Caco-2 (cell line): ENCODE results near the gene UBAP1. TPM values are rescaled to one million over a fixed set of nuclear protein-coding genes. Genes with fewer than 3 reads are reported as not detected.

Experiments used
- BruUV-seq: library from RNA; stranded (reverse); fragments of 400-500 nt; replicated peaks from 2 replicates; lab custom pipeline; 2021; lab: Mats Ljungman, UMichigan
- CTCF ChIA-PET: fragments of 300-600 bp; sonication (Branson Sonifier 250); formaldehyde crosslinking; loops from one replicate; lab custom pipeline; 2022; ENCODE audit warnings: antibody characterized with exemption; lab: Charles Lee
- POLR2A ChIA-PET: fragments of 300-600 bp; sonication (Branson Sonifier 250); formaldehyde crosslinking; loops from one replicate; lab custom pipeline; 2022; ENCODE audit warnings: antibody characterized with exemption; lab: Charles Lee
- DNase-seq, 2 experiments: peaks; one replicate each; pipeline versions ENCODE4 v3.0.0 to v3.0.0-alpha.2; 2020 to 2022
- H3K27me3 ChIP-seq: replicated peaks from 2 replicates; pipeline ENCODE4 v1.6.0; 2011; ENCODE audit warnings: low read length; ENCODE audit not compliant: control insufficient read depth, insufficient read depth
- H3K36me3 ChIP-seq: 2 replicates; pipeline ENCODE4 v1.5.1; 2011; ENCODE audit warnings: low read length; ENCODE audit not compliant: control insufficient read depth, insufficient read depth
- H3K4me1 ChIP-seq: fragments of 250-450 bp; sonication (Bioruptor Pico); 2 replicates; pipeline ENCODE4 v1.5.1; 2020; ENCODE audit warnings: mild to moderate bottlenecking
- H3K4me3 ChIP-seq: 2 replicates; pipeline ENCODE4 v1.5.1; 2011; ENCODE audit warnings: low read depth, mild to moderate bottlenecking, control low read depth, low read length
- H3K9me3 ChIP-seq: fragments of 250-450 bp; sonication (Bioruptor Pico); 2 replicates; pipeline ENCODE4 v1.5.1; 2020; ENCODE audit warnings: mild to moderate bottlenecking, moderate library complexity
- H3K27ac Mint-ChIP-seq: one replicate; pipeline ENCODE4 v1.8.0; 2022; ENCODE audit warnings: mixed read lengths; ENCODE audit not compliant: unreplicated experiment
- H3K27me3 Mint-ChIP-seq: one replicate; pipeline ENCODE4 v1.8.0; 2022; ENCODE audit warnings: mixed read lengths; ENCODE audit not compliant: insufficient read depth, unreplicated experiment
- H3K36me3 Mint-ChIP-seq: one replicate; pipeline ENCODE4 v1.8.0; 2022; ENCODE audit warnings: mild to moderate bottlenecking, mixed read lengths; ENCODE audit not compliant: insufficient read depth, unreplicated experiment
- H3K4me1 Mint-ChIP-seq: one replicate; pipeline ENCODE4 v1.8.0; 2022; ENCODE audit warnings: low read depth, mixed read lengths; ENCODE audit not compliant: unreplicated experiment
- H3K4me3 Mint-ChIP-seq: one replicate; pipeline ENCODE4 v1.8.0; 2022; ENCODE audit warnings: mild to moderate bottlenecking, moderate library complexity, mixed read lengths; ENCODE audit not compliant: unreplicated experiment
- H3K9me3 Mint-ChIP-seq: one replicate; pipeline ENCODE4 v1.8.0; 2022; ENCODE audit warnings: mixed read lengths; ENCODE audit not compliant: unreplicated experiment
- intact Hi-C: fragments of 100-400 bp; cut with micrococcal nuclease; formaldehyde crosslinking; loops from one replicate; pipeline ENCODE4 v1.10.0; 2022; ENCODE audit not compliant: unreplicated experiment
- total RNA-seq: library from RNA; stranded (reverse); gene quantifications from 2 replicates; pipeline ENCODE4 v1.2.3, GENCODE V29; 2022
- TF ChIP-seq, protein P1 (sequence below), 2 experiments: fragments of 200-600 bp in 1 of 2; IDR thresholded peaks; 1 replicate in 1 of 2; 2 replicates in 1 of 2; pipeline versions ENCODE4 v1.5.1 to v1.8.0; 2011 to 2022; ENCODE audit warnings: antibody characterized with exemption in 1 of 2, control low read depth in 1 of 2, inconsistent platforms in 1 of 2, low read depth in 1 of 2, low read length in 1 of 2, mild to moderate bottlenecking in 1 of 2, moderate library complexity in 1 of 2; ENCODE audit not compliant: insufficient read depth in 1 of 2, severe bottlenecking in 1 of 2, unreplicated experiment in 1 of 2

Gene UBAP1
- total RNA-seq, 1 experiment from 2014 or later, result 33.2 TPM

DNA sequence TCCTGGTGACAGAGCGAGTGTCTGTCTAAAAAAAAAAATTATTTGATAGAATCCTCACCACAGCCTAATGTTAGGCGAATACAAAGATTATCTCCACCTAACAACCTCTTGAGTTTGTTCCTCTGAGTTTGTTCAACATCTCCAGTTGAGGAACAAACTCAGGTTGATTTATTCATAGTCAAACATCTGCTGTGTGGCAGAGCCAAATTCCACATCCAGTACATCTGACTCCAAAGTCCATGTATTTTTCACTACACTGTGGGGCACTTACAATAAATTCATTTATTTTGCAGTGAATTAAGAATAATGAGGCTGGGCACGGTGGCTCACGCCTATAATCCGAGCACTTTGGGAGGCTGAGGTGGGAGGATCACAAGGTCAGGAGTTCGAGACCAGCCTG lies 97.0 kb downstream of the UBAP1 start:
- Mint-ChIP-seq H3K4me1 (no peaks in the 10 kb centered on the region), H3K27me3 (no peaks in the 10 kb centered on the region), H3K4me3 (no peak overlapping the region), H3K36me3 (no peaks in the 10 kb centered on the region), H3K27ac (no peak overlapping the region), H3K9me3 (no peaks in the 10 kb centered on the region)
- TF ChIP-seq, protein P1, sequence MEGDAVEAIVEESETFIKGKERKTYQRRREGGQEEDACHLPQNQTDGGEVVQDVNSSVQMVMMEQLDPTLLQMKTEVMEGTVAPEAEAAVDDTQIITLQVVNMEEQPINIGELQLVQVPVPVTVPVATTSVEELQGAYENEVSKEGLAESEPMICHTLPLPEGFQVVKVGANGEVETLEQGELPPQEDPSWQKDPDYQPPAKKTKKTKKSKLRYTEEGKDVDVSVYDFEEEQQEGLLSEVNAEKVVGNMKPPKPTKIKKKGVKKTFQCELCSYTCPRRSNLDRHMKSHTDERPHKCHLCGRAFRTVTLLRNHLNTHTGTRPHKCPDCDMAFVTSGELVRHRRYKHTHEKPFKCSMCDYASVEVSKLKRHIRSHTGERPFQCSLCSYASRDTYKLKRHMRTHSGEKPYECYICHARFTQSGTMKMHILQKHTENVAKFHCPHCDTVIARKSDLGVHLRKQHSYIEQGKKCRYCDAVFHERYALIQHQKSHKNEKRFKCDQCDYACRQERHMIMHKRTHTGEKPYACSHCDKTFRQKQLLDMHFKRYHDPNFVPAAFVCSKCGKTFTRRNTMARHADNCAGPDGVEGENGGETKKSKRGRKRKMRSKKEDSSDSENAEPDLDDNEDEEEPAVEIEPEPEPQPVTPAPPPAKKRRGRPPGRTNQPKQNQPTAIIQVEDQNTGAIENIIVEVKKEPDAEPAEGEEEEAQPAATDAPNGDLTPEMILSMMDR (IDR thresholded peaks at IDR 0.05; ENCODE audit: insufficient read depth in 1 of 2, low read depth in 1 of 2, low read length in 1 of 2, severe bottlenecking in 1 of 2, unreplicated experiment in 1 of 2), result no peak
- POLR2A ChIA-PET, result no interaction called here
- no peak for DNase-seq
- H3K36me3 ChIP-seq, result no peaks in the 10 kb centered on the region
- CTCF ChIA-PET, result interaction anchor here (0.6 kb wide), 1 partner anchor 11 kb away, joined by 3 read pairs; no protein-coding TSS in a partner anchor
- no peaks in the 10 kb centered on the region for H3K27me3 ChIP-seq
- no TSS peak for BruUV-seq
- intact Hi-C loops, result no loop called here
- H3K4me3 ChIP-seq, result no peak overlapping the region
- H3K9me3 ChIP-seq, result no peaks in the 10 kb centered on the region
- H3K4me1 ChIP-seq, result no peaks in the 10 kb centered on the region

DNA sequence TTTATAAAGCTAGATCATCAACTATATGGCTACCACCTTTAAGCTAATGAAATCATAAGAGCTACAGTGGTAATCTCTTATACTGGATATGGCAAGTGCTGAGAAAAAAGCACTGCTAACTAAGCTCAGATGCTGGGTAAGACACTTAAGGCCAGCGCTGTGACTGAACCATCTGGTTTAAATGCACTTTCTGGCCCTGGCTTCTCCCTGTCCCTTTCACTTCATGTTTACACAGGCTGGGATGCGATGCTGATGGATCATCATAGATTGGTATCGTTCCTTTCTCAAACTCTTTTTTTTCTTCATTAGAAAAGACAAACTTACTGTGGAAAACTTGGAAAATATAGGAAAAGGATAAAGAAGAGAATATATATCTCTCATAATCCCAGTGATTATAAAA lies 97.9 kb downstream of the UBAP1 start:
- POLR2A ChIA-PET, result interaction anchor here (0.7 kb wide), 1 partner anchor 100 kb away, joined by 5 read pairs; the partner anchor contains the start of gene MYORG
- Mint-ChIP-seq H3K36me3 (no peaks in the 10 kb centered on the region), H3K9me3 (no peaks in the 10 kb centered on the region), H3K27ac (no peak overlapping the region), H3K4me1 (no peaks in the 10 kb centered on the region), H3K27me3 (no peaks in the 10 kb centered on the region), H3K4me3 (no peak overlapping the region)
- BruUV-seq, result no TSS peak
- no peak overlapping the region for H3K4me3 ChIP-seq
- intact Hi-C loops, result no loop called here
- DNase-seq, result no peak
- TF ChIP-seq, protein P1 (IDR thresholded peaks at IDR 0.05; ENCODE audit: insufficient read depth in 1 of 2, low read depth in 1 of 2, low read length in 1 of 2, severe bottlenecking in 1 of 2, unreplicated experiment in 1 of 2), result no peak
- no peaks in the 10 kb centered on the region for H3K4me1 ChIP-seq
- H3K36me3 ChIP-seq, result no peaks in the 10 kb centered on the region
- H3K27me3 ChIP-seq, result no peaks in the 10 kb centered on the region
- H3K9me3 ChIP-seq, result no peaks in the 10 kb centered on the region
- CTCF ChIA-PET, result no interaction called here

DNA sequence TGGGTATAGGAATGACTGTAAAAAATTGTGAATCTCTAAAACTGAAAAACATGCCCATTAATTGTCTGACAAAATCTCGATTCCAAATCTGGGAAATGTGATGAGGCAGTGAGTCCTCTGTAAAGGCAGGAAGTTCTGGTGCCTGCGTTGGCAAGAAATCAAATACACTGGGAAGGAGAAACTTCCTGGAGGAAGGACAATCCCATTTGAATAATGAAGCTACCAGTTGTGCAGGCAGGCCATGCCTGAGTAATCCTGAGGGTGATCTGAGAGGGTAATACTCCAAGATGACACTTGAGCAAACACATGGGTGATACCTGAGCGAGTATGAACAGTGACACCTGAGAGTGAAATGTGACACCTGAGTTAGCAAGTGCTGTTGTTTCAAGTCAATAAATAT lies 100.6 kb downstream of the UBAP1 start:
- ChIA-PET CTCF (no interaction called here), POLR2A (no interaction called here)
- no peaks in the 10 kb centered on the region for H3K27me3 ChIP-seq
- no peaks in the 10 kb centered on the region for H3K36me3 ChIP-seq
- Mint-ChIP-seq H3K4me1 (no peaks in the 10 kb centered on the region), H3K27me3 (no peaks in the 10 kb centered on the region), H3K9me3 (no peaks in the 10 kb centered on the region), H3K27ac (no peak overlapping the region), H3K4me3 (no peak overlapping the region), H3K36me3 (no peaks in the 10 kb centered on the region)
- no peaks in the 10 kb centered on the region for H3K9me3 ChIP-seq
- TF ChIP-seq, protein P1 (IDR thresholded peaks at IDR 0.05; ENCODE audit: insufficient read depth in 1 of 2, low read depth in 1 of 2, low read length in 1 of 2, severe bottlenecking in 1 of 2, unreplicated experiment in 1 of 2), result no peak
- intact Hi-C loops, result no loop called here
- no peak overlapping the region for H3K4me3 ChIP-seq
- no TSS peak for BruUV-seq
- no peaks in the 10 kb centered on the region for H3K4me1 ChIP-seq
- DNase-seq, result no peak
